ENCODE results near the gene EXOC2. TPM values are rescaled to one million over a fixed set of nuclear protein-coding genes. Genes with fewer than 3 reads are reported as not detected.
"Not testable (repeated sequence)": the region's sequence is repeated elsewhere in the genome, so short reads cannot be mapped to it uniquely, and the experiment has no call there.

Gene EXOC2
- total RNA-seq, 1 experiment from 2014 or later, result 62.4 TPM

- DNase-seq (ENCODE audit: low spot score), result no peak
Measured at GRCh38 chr6:628766-629165, 64.2 kb downstream of the EXOC2 start.

GRCh38 chr6:626236-626635 lies 66.7 kb downstream of the EXOC2 start:
- DNase-seq (ENCODE audit: low spot score), result no peak

- no peak for DNase-seq (ENCODE audit: low spot score)
Measured at GRCh38 chr6:624979-625378, 68.0 kb downstream of the EXOC2 start.

DNA sequence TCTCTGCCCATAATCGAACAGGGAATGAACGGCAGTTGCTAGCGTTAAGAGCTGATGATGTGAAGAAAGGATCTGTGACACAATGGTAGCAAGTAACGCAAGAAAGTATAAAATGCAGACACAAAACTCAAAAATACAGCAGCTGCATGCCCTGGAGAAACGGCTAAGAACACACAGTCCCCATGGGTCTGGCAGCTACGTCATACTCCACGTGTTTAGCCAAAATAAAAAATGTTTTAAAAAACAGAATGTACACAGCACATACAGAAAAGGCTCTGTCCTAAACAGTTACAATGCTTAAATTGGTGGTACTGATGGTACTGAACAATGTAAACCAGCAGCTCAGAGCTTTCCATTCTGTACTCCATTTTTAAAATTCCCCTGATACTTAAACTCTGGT lies 70.5 kb downstream of the EXOC2 start:
- no peak for DNase-seq (ENCODE audit: low spot score)

- no peak for DNase-seq (ENCODE audit: low spot score)
Measured at GRCh38 chr6:621931-622330, 71.0 kb downstream of the EXOC2 start.

GRCh38 chr6:620950-621349 lies 72.0 kb downstream of the EXOC2 start:
- no peak for DNase-seq (ENCODE audit: low spot score)

DNA sequence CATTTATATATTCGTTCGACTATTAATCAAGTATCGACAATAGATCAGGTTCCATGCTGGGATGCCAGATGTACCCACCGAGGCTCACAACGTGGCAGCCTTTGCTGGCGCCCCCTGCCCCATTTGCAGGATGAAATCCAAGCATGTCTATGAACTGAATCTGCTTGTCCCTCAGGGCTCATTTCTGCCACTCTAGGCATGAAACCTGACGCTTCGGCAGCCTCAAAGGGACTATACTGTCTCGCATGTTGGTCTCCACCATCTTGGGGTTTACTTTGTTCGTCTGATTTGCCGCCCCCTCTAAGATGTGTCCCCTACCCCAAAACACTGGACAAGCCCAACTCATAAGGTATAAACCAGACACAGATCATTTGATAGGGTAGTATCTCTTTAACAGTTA lies 72.8 kb downstream of the EXOC2 start:
- DNase-seq (ENCODE audit: low spot score), result no peak

GRCh38 chr6:617456-618100 lies 75.4 kb downstream of the EXOC2 start:
- DNase-seq (ENCODE audit: low spot score), result peak; percentile 17

DNA sequence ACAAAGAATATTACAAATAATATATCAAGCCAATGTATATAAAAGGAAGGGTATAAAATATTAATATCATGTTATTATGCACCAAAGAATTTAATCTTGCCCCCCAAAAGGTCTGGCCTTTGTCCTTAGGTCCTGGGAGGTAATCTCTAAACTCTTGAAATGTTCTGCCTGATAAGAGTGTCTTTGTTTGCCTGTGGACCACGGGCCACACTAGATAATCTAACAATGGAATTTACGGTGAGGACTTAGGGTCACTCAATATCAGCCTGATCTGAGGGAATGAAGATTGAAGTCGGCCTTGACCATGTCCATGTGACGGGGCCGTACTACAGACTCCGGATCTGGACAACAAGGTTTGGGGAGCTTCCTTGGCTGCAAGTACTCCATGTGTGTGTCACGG lies 79.0 kb downstream of the EXOC2 start:
- DNase-seq (ENCODE audit: low spot score), result no peak

- no peak for DNase-seq (ENCODE audit: low spot score)
Measured at GRCh38 chr6:611928-612327, 81.0 kb downstream of the EXOC2 start.

DNA sequence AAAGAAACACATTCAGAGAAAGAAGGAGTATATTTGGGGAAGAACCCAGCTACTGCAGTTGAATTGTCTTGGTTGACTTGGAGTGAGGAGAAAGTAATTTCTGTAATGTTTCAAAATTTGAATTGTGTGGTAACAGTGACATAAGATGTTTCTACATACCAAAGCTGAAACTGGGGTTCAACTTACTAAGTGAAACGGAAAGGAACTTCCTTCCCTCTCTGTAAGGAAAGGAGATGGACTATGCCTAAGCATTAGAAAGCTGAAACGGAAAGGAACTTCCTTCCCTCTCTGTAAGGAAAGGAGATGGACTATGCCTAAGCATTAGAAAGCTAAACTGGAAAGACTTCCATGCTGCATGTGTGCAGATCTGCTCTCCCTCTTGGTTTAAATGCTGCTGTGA lies 82.1 kb downstream of the EXOC2 start:
- no peak for DNase-seq (ENCODE audit: low spot score)

DNA sequence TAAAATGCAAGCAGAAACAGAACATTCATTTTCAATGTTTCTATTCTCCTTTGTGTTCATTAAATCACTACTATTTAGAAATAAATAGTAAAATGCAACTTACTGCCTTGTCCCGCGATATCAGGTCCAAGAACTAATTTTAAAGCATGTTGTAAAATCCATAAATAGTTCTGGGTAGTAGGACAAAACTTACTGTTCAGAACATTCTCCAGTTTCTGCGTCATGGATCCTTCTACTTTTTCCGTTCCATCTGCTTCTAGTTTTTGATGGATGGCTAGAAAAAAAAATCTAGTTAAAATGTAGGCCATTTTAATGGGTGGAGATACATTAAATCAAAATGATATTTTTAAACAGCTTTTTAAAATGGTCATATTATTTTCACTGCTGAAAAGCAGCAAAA lies 83.0 kb downstream of the EXOC2 start:
- no peak for DNase-seq (ENCODE audit: low spot score)

DNA sequence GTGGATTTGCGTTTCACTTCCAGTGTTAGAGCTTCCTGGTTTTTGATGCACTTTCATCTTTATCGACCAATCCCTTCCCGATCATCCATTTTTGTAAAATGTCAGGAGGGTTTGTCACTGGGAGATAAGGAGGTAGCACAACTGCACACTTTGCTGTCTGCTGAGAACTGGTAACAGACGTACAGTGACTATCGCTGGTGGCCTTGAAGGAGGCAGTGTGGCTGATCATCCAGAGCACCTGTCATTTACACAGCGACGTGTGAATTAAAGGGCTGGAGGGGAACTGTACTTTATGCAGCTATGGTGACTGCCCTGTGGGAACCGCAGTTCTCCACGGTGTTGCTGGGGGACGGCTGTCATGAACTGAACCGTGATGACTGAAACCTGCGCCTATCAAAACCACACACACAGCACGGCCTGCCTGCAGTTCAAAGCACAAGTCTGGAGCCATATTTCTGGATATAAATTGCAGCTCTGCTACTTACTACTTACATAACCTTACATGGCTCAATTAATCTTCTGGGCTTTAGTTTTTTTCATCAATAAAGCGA lies 86.0 kb downstream of the EXOC2 start:
- DNase-seq (ENCODE audit: low spot score), result no peak

GRCh38 chr6:605895-606294 lies 87.0 kb downstream of the EXOC2 start:
- not testable (repeated sequence) for DNase-seq (ENCODE audit: low spot score)

DNA sequence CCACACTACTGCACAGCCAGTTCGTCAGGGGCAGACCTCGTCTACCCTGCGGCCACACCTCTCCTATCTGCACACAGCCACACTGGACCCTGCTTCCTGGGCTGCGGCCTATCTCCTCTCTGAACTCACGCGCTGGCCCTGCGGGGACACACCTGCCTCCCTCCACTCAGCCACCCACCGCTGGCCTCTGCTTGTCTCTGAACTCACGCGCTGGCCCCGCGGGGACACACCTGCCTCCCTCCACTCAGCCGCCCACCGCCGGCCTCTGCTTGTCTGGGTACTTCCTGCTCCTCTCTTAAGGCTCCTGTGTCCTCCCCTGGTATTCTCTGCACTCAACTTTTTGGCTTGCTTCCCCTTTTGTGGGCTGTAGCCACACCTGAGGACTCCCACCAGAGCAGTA lies 88.4 kb downstream of the EXOC2 start:
- DNase-seq (ENCODE audit: low spot score), result no peak

DNA sequence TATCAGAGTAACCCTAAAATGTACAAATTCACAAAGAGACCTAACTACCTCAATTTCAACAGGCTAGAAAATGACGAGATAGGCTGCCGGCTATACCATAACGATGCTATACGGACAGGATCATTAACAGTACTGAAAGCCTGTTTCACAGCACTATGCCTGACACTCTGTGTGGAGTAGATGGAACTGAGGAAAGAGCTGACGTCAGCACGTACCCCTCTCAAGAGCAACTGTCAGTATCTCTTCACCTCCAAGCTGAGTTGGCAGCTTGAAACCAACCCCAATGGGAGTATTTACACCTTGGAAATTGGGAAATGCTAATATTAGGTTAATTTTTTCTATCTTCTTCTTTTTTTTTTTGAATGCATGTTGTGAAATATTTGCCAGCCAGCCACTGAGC lies 89.7 kb downstream of the EXOC2 start:
- no peak for DNase-seq (ENCODE audit: low spot score)

- DNase-seq (ENCODE audit: low spot score), result no peak
Measured at GRCh38 chr6:599576-600448, 93.1 kb downstream of the EXOC2 start.

DNA sequence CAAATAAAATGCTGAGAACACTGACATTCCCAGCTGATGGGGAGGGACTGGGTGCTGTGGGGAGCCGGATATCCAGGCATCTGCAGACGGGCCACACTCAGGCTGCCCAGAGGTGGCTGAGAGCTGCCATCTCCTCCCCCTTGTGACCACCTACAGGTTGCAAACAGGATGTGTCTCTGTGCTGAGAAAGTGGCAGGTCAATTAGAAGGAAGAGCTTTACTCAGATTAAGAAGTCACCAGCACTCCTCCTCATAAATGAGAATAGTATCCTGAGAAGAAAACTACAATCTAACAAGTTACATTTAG lies 99.1 kb downstream of the EXOC2 start:
- no peak for DNase-seq (ENCODE audit: low spot score)

GRCh38 chr6:593139-593906 lies 99.6 kb downstream of the EXOC2 start:
- DNase-seq (ENCODE audit: low spot score), result peak; percentile 49

DNA sequence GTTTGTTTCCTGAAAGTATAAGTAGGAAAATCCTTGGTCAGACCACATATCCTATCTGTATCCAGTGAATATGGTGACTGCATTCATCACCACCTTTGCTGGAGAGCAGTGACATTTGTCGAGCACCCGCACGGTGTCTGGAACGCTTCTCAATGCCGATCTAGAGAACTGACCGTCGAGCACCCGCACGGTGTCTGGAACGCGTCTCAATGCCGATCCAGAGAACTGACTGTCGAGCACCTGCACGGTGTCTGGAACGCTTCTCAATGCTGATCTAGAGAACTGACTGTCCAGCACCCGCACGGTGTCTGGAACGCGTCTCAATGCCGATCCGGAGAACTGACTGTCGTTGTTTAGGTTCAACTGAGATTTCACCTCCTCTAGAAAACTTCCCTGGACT lies 103.8 kb downstream of the EXOC2 start:
- no peak for DNase-seq (ENCODE audit: low spot score)

DNA sequence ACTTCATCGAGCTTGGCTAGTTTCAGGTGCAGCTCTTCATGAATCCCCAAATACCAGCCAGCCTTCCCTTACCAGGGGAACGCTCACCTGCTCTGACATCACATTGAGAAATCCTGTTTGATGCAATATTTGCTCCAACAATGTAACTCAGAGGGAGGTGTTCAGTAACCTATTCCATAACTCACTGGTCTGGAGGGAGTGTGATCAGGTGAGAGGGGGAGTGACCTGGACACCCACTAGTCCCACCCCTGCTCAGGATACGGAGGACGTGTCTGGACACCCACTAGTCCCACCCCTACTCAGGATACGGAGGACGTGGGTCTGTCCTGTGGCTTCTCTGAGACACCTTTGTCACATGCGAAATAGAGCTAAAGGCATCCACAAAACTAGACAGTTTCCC lies 106.4 kb downstream of the EXOC2 start:
- no peak for DNase-seq (ENCODE audit: low spot score)

- no peak for DNase-seq (ENCODE audit: low spot score)
Measured at GRCh38 chr6:583635-584034, 109.3 kb downstream of the EXOC2 start.

DNA sequence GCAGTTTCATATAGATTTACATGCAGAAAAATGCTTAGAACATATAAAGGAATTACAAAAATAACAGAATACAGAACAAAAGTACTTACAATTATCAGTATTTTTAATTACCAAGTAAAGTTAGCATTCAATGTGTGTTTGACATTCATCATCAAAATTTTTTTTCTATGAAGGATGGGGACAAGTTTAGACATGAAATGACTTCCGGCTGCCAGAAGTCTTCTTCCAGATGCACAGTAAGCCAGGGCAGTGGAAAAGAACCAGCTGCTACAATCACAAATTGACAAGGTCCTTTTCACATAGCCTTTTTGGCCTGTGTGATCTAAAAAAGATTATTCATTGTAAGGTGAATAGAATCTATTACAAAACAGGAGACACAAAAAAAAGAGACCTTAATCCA lies 109.8 kb downstream of the EXOC2 start:
- no peak for DNase-seq (ENCODE audit: low spot score)
